GM12865 (cell line): Measurements from ENCODE around the gene CNTNAP2.
"Not testable (repeated sequence)": the region's sequence is repeated elsewhere in the genome, so short reads cannot be mapped to it uniquely, and the experiment has no call there.

Experiments
- DNase-seq: peaks from one replicate; pipeline ENCODE4 v3.0.0; 2010; ENCODE audit warnings: low read depth
- H3K4me3 ChIP-seq: 2 replicates; pipeline ENCODE4 v1.5.1; 2011; ENCODE audit warnings: mild to moderate bottlenecking, low read depth, low read length, control low read depth
- CTCF ChIP-seq: IDR thresholded peaks from 2 replicates; pipeline ENCODE4 v1.5.1; 2011; ENCODE audit warnings: low read length, control low read depth, low read depth, inconsistent platforms; ENCODE audit not compliant: insufficient read depth; ENCODE audit errors: missing control alignments

Gene CNTNAP2

GRCh38 chr7:146889806-146890555 is 773.4 kb downstream of the CNTNAP2 start:
- no peak overlapping the region for H3K4me3 ChIP-seq
- no peak for DNase-seq
- TF ChIP-seq CTCF: no peak

GRCh38 chr7:146892151-146892550 is 775.5 kb downstream of the CNTNAP2 start:
- TF ChIP-seq CTCF: no peak
- DNase-seq: no peak
- H3K4me3 ChIP-seq: no peak overlapping the region

GRCh38 chr7:146894927-146895326 is 778.3 kb downstream of the CNTNAP2 start:
- H3K4me3 ChIP-seq: no peak overlapping the region
- no peak for TF ChIP-seq CTCF
- no peak for DNase-seq

DNA sequence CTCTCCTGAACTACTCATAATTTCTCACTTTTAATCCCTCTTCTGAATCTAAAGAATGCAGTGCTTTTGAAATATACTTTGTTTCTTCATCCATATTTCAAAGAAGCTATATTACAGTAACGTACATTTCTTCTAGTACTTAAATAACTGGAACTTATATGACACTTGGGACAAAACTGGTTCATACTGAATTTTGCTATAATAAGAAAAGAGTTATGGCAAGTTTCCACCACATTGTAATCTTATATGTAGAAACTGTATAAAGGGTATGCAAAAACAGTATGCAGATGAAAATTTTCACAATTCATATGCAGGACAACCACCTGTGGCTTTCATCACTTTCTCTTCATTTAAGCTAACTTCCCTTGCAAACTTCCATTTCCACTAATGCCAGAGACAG is 785.7 kb downstream of the CNTNAP2 start:
- TF ChIP-seq CTCF: no peak
- H3K4me3 ChIP-seq: no peak overlapping the region
- no peak for DNase-seq

- no peak for TF ChIP-seq CTCF
- H3K4me3 ChIP-seq: no peak overlapping the region
- DNase-seq: no peak
Observed at GRCh38 chr7:146902728-146903127, 786.1 kb downstream of the CNTNAP2 start.

DNA sequence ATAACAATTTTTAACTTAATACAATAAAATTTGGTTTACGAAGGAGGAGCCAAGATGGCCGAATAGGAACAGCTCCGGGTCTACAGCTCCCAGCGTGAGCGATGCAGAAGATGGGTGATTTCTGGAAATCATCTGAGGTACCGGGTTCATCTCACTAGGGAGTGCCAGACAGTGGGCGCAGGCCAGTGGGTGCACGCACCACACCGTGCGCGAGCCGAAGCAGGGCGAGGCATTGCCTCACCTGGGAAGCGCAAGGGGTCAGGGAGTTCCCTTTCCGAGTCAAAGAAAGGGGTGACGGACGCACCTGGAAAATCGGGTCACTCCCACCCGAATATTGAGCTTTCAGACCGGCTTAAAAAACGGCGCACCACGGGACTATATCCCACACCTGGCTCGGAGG is 789.1 kb downstream of the CNTNAP2 start:
- DNase-seq, H3K4me3 ChIP-seq: not testable (repeated sequence)

GRCh38 chr7:146922782-146923181 is 806.2 kb downstream of the CNTNAP2 start:
- no peak for TF ChIP-seq CTCF
- no peak for DNase-seq

More at GRCh38 chr7:146922782-146923181, 806.2 kb downstream of the CNTNAP2 start:
- H3K4me3 ChIP-seq: no peak overlapping the region
